LNCAP (cell line): ENCODE measurements around the gene SERPING1.

Source experiments
- TF ChIP-seq, protein P1 (sequence below): fragments of 450-650 bp; IDR thresholded peaks from 2 replicates; pipeline ENCODE4 v1.5.1; 2017; ENCODE audit warnings: mild to moderate bottlenecking

Gene SERPING1

GRCh38 chr11:57662893-57663292 lies 65.4 kb downstream of the SERPING1 start:
- TF ChIP-seq, protein P1, sequence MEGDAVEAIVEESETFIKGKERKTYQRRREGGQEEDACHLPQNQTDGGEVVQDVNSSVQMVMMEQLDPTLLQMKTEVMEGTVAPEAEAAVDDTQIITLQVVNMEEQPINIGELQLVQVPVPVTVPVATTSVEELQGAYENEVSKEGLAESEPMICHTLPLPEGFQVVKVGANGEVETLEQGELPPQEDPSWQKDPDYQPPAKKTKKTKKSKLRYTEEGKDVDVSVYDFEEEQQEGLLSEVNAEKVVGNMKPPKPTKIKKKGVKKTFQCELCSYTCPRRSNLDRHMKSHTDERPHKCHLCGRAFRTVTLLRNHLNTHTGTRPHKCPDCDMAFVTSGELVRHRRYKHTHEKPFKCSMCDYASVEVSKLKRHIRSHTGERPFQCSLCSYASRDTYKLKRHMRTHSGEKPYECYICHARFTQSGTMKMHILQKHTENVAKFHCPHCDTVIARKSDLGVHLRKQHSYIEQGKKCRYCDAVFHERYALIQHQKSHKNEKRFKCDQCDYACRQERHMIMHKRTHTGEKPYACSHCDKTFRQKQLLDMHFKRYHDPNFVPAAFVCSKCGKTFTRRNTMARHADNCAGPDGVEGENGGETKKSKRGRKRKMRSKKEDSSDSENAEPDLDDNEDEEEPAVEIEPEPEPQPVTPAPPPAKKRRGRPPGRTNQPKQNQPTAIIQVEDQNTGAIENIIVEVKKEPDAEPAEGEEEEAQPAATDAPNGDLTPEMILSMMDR = no peak

DNA sequence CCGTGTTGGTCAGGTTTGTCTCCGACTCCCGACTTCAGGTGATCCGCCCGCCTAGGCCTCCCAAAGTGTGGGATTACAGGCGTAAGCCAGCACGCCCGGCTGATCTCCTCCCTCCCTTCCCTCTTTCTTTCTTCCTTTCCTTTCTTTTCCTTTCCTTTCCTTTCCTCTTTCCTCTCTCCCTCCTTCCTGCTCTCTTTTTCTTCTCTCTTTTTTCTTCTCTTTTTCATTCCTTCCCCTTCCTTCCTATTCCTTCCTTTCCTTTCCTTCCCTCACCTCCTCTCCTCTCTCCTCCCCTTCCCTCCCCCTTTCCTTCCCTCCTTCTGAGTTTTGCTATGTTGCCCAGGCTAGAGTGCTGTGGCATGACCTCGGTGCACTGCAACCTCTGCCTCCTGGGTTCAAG lies 66.5 kb downstream of the SERPING1 start:
- TF ChIP-seq, protein P1 = no peak
